Measurements from ENCODE around the gene U2AF2.

Gene U2AF2

DNA sequence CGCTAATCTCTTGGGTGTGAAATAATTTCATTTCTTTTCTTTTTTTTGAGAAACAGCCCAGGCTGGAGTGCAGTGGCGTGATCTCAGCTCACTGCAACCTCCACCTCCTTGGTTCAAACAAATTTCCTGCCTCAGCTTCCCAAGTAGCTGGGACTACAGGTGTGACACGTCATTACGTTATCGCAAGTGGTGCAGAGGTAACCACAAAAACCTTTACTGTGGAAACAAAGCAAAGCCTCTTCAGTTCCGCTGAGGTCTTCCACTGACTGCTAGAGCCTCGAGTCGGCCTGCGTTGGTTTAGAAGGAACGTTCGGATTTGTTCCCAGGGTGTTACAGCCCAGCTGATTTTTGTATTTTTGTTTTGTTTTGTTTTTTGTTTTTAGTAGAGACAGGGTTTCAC, 28.5 kb upstream of the U2AF2 start:
- no peaks in the 10 kb centered on the region for H4K20me1 ChIP-seq (ENCODE audit: insufficient read depth, low read length)
- H3K9me3 ChIP-seq (ENCODE audit: low read length) = no peaks in the 10 kb centered on the region
- no peaks in the 10 kb centered on the region for H3K9me2 ChIP-seq (ENCODE audit: low read depth, low read length)
- no peak overlapping the region for H3K27ac ChIP-seq (ENCODE audit: low read depth, low read length, poor library complexity, severe bottlenecking)
- TF ChIP-seq EZH2 (IDR thresholded peaks at IDR 0.05; ENCODE audit: borderline replicate concordance, low read length) = no peak
- TF ChIP-seq, protein P1, sequence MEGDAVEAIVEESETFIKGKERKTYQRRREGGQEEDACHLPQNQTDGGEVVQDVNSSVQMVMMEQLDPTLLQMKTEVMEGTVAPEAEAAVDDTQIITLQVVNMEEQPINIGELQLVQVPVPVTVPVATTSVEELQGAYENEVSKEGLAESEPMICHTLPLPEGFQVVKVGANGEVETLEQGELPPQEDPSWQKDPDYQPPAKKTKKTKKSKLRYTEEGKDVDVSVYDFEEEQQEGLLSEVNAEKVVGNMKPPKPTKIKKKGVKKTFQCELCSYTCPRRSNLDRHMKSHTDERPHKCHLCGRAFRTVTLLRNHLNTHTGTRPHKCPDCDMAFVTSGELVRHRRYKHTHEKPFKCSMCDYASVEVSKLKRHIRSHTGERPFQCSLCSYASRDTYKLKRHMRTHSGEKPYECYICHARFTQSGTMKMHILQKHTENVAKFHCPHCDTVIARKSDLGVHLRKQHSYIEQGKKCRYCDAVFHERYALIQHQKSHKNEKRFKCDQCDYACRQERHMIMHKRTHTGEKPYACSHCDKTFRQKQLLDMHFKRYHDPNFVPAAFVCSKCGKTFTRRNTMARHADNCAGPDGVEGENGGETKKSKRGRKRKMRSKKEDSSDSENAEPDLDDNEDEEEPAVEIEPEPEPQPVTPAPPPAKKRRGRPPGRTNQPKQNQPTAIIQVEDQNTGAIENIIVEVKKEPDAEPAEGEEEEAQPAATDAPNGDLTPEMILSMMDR (IDR thresholded peaks at IDR 0.05; ENCODE audit: low read length) = no peak
- peaks cover 12% of the 10 kb centered on the region for H3K4me1 ChIP-seq (ENCODE audit: insufficient read depth, low read length, severe bottlenecking)
- H3K27me3 ChIP-seq (ENCODE audit: insufficient read depth, low read length) = no peaks in the 10 kb centered on the region
- no peaks in the 10 kb centered on the region for H3K36me3 ChIP-seq (ENCODE audit: insufficient read depth, low read length)
- no peaks in the 10 kb centered on the region for H3K79me2 ChIP-seq (ENCODE audit: insufficient read depth, low read length)
- no peaks in the 10 kb centered on the region for H3F3A ChIP-seq (ENCODE audit: insufficient read depth, low read length)
- no peak overlapping the region for H3K4me3 ChIP-seq (ENCODE audit: low read depth, low read length, poor library complexity, severe bottlenecking)
- H2AFZ ChIP-seq (ENCODE audit: low read length) = no peak overlapping the region
- H3K9ac ChIP-seq (ENCODE audit: low read length) = no peak overlapping the region
- H3K4me2 ChIP-seq (ENCODE audit: low read length) = no peak overlapping the region

GRCh38 chr19:55632463-55632834, 22.4 kb upstream of the U2AF2 start:
- no peaks in the 10 kb centered on the region for H3F3A ChIP-seq (ENCODE audit: insufficient read depth, low read length)
- no peak for TF ChIP-seq EZH2 (IDR thresholded peaks at IDR 0.05; ENCODE audit: borderline replicate concordance, low read length)
- TF ChIP-seq, protein P1 (IDR thresholded peaks at IDR 0.05; ENCODE audit: low read length) = peak; percentile 83
- no peaks in the 10 kb centered on the region for H3K9me2 ChIP-seq (ENCODE audit: low read depth, low read length)
- H3K79me2 ChIP-seq (ENCODE audit: insufficient read depth, low read length) = peaks cover 16% of the 10 kb centered on the region
- H3K36me3 ChIP-seq (ENCODE audit: insufficient read depth, low read length) = no peaks in the 10 kb centered on the region
- H3K4me1 ChIP-seq (ENCODE audit: insufficient read depth, low read length, severe bottlenecking) = peaks cover 31% of the 10 kb centered on the region
- H3K4me3 ChIP-seq (ENCODE audit: low read depth, low read length, poor library complexity, severe bottlenecking) = no peak overlapping the region
- H3K27me3 ChIP-seq (ENCODE audit: insufficient read depth, low read length) = no peaks in the 10 kb centered on the region
- H3K27ac ChIP-seq (ENCODE audit: low read depth, low read length, poor library complexity, severe bottlenecking) = no peak overlapping the region
- no peak overlapping the region for H2AFZ ChIP-seq (ENCODE audit: low read length)
- no peaks in the 10 kb centered on the region for H4K20me1 ChIP-seq (ENCODE audit: insufficient read depth, low read length)
- H3K9me3 ChIP-seq (ENCODE audit: low read length) = no peaks in the 10 kb centered on the region
- H3K9ac ChIP-seq (ENCODE audit: low read length) = no peak overlapping the region
- peak overlapping the region; percentile 40; the same call in 1 of the 2 replicates for H3K4me2 ChIP-seq (ENCODE audit: low read length)

DNA sequence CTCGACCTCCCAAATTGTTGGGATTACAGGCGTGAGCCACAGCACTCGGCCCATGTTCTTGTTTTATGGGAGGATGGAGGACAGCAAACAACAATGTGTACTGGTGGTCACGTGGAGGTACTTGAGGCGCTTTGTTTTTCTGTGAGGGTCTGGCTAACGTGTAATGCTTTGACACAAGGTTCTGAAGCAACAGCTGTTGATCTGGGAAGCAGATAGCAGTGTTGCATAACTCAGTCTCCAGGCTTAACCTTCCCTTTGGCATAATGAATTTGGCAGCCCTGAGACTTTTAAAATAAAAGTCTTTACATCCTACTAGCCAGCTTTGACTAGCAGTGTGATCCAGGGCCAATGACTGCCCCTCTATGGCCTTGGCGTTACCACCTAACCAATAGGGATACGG, 21.0 kb upstream of the U2AF2 start:
- H3K9ac ChIP-seq (ENCODE audit: low read length) = peak overlapping the region; percentile 89; the same call in 1 of the 2 replicates

More for the DNA sequence above, 21.0 kb upstream of the U2AF2 start:
- Histone ChIP-seq H3F3A (ENCODE audit: insufficient read depth, low read length) (no peaks in the 10 kb centered on the region), H2AFZ (ENCODE audit: low read length) (peak overlapping the region; percentile 65), H3K36me3 (ENCODE audit: insufficient read depth, low read length) (no peaks in the 10 kb centered on the region), H3K4me1 (ENCODE audit: insufficient read depth, low read length, severe bottlenecking) (peaks cover 31% of the 10 kb centered on the region), H3K4me3 (ENCODE audit: low read depth, low read length, poor library complexity, severe bottlenecking) (peak overlapping the region; percentile 82), H3K27me3 (ENCODE audit: insufficient read depth, low read length) (no peaks in the 10 kb centered on the region), H3K9me3 (ENCODE audit: low read length) (no peaks in the 10 kb centered on the region), H3K9me2 (ENCODE audit: low read depth, low read length) (no peaks in the 10 kb centered on the region), H4K20me1 (ENCODE audit: insufficient read depth, low read length) (no peaks in the 10 kb centered on the region), H3K79me2 (ENCODE audit: insufficient read depth, low read length) (peaks cover 16% of the 10 kb centered on the region), H3K4me2 (ENCODE audit: low read length) (peak overlapping the region; percentile 97), H3K27ac (ENCODE audit: low read depth, low read length, poor library complexity, severe bottlenecking) (no peak overlapping the region)
- TF ChIP-seq, protein P1 (IDR thresholded peaks at IDR 0.05; ENCODE audit: low read length) = no peak
- TF ChIP-seq EZH2 (IDR thresholded peaks at IDR 0.05; ENCODE audit: borderline replicate concordance, low read length) = no peak
